Caco-2 (cell line): Measurements from ENCODE around the gene FBXO2. TPM values are rescaled to one million over a fixed set of nuclear protein-coding genes. Genes with fewer than 3 reads are reported as not detected.

Experiments used
- BruUV-seq: library from RNA; stranded (reverse); fragments of 400-500 nt; replicated peaks from 2 replicates; lab custom pipeline; 2021; lab: Mats Ljungman, UMichigan
- CTCF ChIA-PET: fragments of 300-600 bp; sonication (Branson Sonifier 250); formaldehyde crosslinking; loops from one replicate; lab custom pipeline; 2022; ENCODE audit warnings: antibody characterized with exemption; lab: Charles Lee
- POLR2A ChIA-PET: fragments of 300-600 bp; sonication (Branson Sonifier 250); formaldehyde crosslinking; loops from one replicate; lab custom pipeline; 2022; ENCODE audit warnings: antibody characterized with exemption; lab: Charles Lee
- DNase-seq, 2 experiments: peaks; one replicate each; pipeline versions ENCODE4 v3.0.0 to v3.0.0-alpha.2; 2020 to 2022
- H3K27me3 ChIP-seq: replicated peaks from 2 replicates; pipeline ENCODE4 v1.6.0; 2011; ENCODE audit warnings: low read length; ENCODE audit not compliant: control insufficient read depth, insufficient read depth
- H3K36me3 ChIP-seq: 2 replicates; pipeline ENCODE4 v1.5.1; 2011; ENCODE audit warnings: low read length; ENCODE audit not compliant: control insufficient read depth, insufficient read depth
- H3K4me1 ChIP-seq: fragments of 250-450 bp; sonication (Bioruptor Pico); 2 replicates; pipeline ENCODE4 v1.5.1; 2020; ENCODE audit warnings: mild to moderate bottlenecking
- H3K4me3 ChIP-seq: 2 replicates; pipeline ENCODE4 v1.5.1; 2011; ENCODE audit warnings: low read depth, mild to moderate bottlenecking, control low read depth, low read length
- H3K9me3 ChIP-seq: fragments of 250-450 bp; sonication (Bioruptor Pico); 2 replicates; pipeline ENCODE4 v1.5.1; 2020; ENCODE audit warnings: mild to moderate bottlenecking, moderate library complexity
- H3K27ac Mint-ChIP-seq: one replicate; pipeline ENCODE4 v1.8.0; 2022; ENCODE audit warnings: mixed read lengths; ENCODE audit not compliant: unreplicated experiment
- H3K27me3 Mint-ChIP-seq: one replicate; pipeline ENCODE4 v1.8.0; 2022; ENCODE audit warnings: mixed read lengths; ENCODE audit not compliant: insufficient read depth, unreplicated experiment
- H3K36me3 Mint-ChIP-seq: one replicate; pipeline ENCODE4 v1.8.0; 2022; ENCODE audit warnings: mild to moderate bottlenecking, mixed read lengths; ENCODE audit not compliant: insufficient read depth, unreplicated experiment
- H3K4me1 Mint-ChIP-seq: one replicate; pipeline ENCODE4 v1.8.0; 2022; ENCODE audit warnings: low read depth, mixed read lengths; ENCODE audit not compliant: unreplicated experiment
- H3K4me3 Mint-ChIP-seq: one replicate; pipeline ENCODE4 v1.8.0; 2022; ENCODE audit warnings: mild to moderate bottlenecking, moderate library complexity, mixed read lengths; ENCODE audit not compliant: unreplicated experiment
- H3K9me3 Mint-ChIP-seq: one replicate; pipeline ENCODE4 v1.8.0; 2022; ENCODE audit warnings: mixed read lengths; ENCODE audit not compliant: unreplicated experiment
- intact Hi-C: fragments of 100-400 bp; cut with micrococcal nuclease; formaldehyde crosslinking; loops from one replicate; pipeline ENCODE4 v1.10.0; 2022; ENCODE audit not compliant: unreplicated experiment
- total RNA-seq: library from RNA; stranded (reverse); gene quantifications from 2 replicates; pipeline ENCODE4 v1.2.3, GENCODE V29; 2022
- TF ChIP-seq, protein P1 (sequence below), 2 experiments: fragments of 200-600 bp in 1 of 2; IDR thresholded peaks; 1 replicate in 1 of 2; 2 replicates in 1 of 2; pipeline versions ENCODE4 v1.5.1 to v1.8.0; 2011 to 2022; ENCODE audit warnings: antibody characterized with exemption in 1 of 2, control low read depth in 1 of 2, inconsistent platforms in 1 of 2, low read depth in 1 of 2, low read length in 1 of 2, mild to moderate bottlenecking in 1 of 2, moderate library complexity in 1 of 2; ENCODE audit not compliant: insufficient read depth in 1 of 2, severe bottlenecking in 1 of 2, unreplicated experiment in 1 of 2

Gene FBXO2
- total RNA-seq, 1 experiment from 2014 or later = 78.5 TPM

DNA sequence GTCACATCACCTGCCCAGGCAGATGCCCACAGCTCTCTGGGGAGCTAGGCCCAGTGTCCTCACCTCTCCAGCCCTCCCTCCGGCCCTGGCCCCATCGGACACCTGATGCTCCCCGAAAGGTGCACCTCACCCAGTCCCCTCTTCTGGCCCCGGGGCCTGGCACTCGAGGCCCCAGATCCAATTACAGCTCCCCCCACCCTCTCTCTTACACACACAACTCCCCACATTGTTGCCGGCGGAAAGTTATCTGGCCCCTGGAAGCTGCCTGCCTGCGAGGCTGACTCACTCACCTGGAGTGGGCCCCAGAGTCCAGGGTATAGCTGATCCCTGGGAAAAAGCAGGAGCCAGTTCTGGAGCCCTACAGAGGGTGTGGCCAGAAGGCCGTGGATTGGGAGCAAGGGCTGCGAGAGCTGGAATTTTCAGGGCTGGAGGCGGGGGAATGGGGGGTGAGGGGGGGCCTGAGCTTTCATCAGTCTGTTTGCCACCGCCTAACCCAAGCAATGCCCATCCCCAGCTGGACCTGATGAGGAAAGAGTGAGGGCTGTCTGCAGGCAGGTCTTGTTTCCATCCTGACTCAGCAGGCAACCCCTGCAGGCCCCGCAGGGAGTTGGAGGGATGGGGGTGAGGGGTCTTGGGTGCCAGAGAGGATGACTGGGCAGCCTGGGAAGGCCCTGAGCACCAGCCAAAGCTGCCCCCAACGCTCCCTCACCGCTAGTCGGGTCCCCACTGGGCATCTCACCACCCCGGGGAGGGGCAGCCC, 948 bp downstream of the FBXO2 start:
- peak; percentile 76 to 88 for DNase-seq
- Histone ChIP-seq H3K4me1 (peaks cover 8% of the 10 kb centered on the region), H3K9me3 (no peaks in the 10 kb centered on the region), H3K4me3 (peak overlapping the region; percentile 91), H3K27me3 (no peaks in the 10 kb centered on the region), H3K36me3 (peaks cover 2% of the 10 kb centered on the region; the same call in 1 of the 2 replicates)
- Mint-ChIP-seq H3K27me3 (no peaks in the 10 kb centered on the region), H3K9me3 (no peaks in the 10 kb centered on the region), H3K4me1 (no peaks in the 10 kb centered on the region), H3K27ac (peak overlapping the region; percentile 82), H3K4me3 (peak overlapping the region; percentile 76), H3K36me3 (peaks cover 25% of the 10 kb centered on the region)
- ChIA-PET POLR2A (interaction anchor here (0.6 to 1.7 kb wide), 6 partner anchors 8 to 381 kb away, joined by 3 to 13 read pairs (median 4); no protein-coding TSS in a partner anchor), CTCF (interaction anchor here (0.5 to 1.8 kb wide), 11 partner anchors 11 to 856 kb away, joined by 3 to 9 read pairs (median 3); partner anchors contain the start of genes AGTRAP and FBXO6)
- intact Hi-C loops = loop anchor here (1.0 to 5.0 kb wide), 2 partner anchors 64 to 337 kb away; no protein-coding TSS in a partner anchor
- no TSS peak for BruUV-seq
- TF ChIP-seq, protein P1, sequence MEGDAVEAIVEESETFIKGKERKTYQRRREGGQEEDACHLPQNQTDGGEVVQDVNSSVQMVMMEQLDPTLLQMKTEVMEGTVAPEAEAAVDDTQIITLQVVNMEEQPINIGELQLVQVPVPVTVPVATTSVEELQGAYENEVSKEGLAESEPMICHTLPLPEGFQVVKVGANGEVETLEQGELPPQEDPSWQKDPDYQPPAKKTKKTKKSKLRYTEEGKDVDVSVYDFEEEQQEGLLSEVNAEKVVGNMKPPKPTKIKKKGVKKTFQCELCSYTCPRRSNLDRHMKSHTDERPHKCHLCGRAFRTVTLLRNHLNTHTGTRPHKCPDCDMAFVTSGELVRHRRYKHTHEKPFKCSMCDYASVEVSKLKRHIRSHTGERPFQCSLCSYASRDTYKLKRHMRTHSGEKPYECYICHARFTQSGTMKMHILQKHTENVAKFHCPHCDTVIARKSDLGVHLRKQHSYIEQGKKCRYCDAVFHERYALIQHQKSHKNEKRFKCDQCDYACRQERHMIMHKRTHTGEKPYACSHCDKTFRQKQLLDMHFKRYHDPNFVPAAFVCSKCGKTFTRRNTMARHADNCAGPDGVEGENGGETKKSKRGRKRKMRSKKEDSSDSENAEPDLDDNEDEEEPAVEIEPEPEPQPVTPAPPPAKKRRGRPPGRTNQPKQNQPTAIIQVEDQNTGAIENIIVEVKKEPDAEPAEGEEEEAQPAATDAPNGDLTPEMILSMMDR (IDR thresholded peaks at IDR 0.05; ENCODE audit: insufficient read depth in 1 of 2, low read depth in 1 of 2, low read length in 1 of 2, severe bottlenecking in 1 of 2, unreplicated experiment in 1 of 2) = no peak

GRCh38 chr1:11652203-11652780, 1.9 kb downstream of the FBXO2 start:
- no peak for DNase-seq
- ChIA-PET CTCF (interaction anchor here (0.9 to 1.2 kb wide), 2 partner anchors 10 to 615 kb away, joined by 3 read pairs; no protein-coding TSS in a partner anchor), POLR2A (interaction anchor here (0.6 to 1.7 kb wide), 2 partner anchors 65 to 85 kb away, joined by 3 to 13 read pairs; no protein-coding TSS in a partner anchor)
- Mint-ChIP-seq H3K27ac (peak overlapping the region; percentile 82), H3K4me1 (no peaks in the 10 kb centered on the region), H3K27me3 (no peaks in the 10 kb centered on the region), H3K36me3 (peaks cover 25% of the 10 kb centered on the region), H3K9me3 (no peaks in the 10 kb centered on the region), H3K4me3 (peak overlapping the region; percentile 76)
- no peaks in the 10 kb centered on the region for H3K9me3 ChIP-seq
- intact Hi-C loops = loop anchor here (5.0 kb wide), 1 partner anchor 65 kb away; no protein-coding TSS in a partner anchor
- peak overlapping the region; percentile 20 for H3K4me3 ChIP-seq
- H3K4me1 ChIP-seq = peaks cover 8% of the 10 kb centered on the region
- H3K27me3 ChIP-seq = no peaks in the 10 kb centered on the region
- BruUV-seq = no TSS peak
- peaks cover 2% of the 10 kb centered on the region; the same call in 1 of the 2 replicates for H3K36me3 ChIP-seq
- TF ChIP-seq, protein P1 (IDR thresholded peaks at IDR 0.05; ENCODE audit: insufficient read depth in 1 of 2, low read depth in 1 of 2, low read length in 1 of 2, severe bottlenecking in 1 of 2, unreplicated experiment in 1 of 2) = no peak

DNA sequence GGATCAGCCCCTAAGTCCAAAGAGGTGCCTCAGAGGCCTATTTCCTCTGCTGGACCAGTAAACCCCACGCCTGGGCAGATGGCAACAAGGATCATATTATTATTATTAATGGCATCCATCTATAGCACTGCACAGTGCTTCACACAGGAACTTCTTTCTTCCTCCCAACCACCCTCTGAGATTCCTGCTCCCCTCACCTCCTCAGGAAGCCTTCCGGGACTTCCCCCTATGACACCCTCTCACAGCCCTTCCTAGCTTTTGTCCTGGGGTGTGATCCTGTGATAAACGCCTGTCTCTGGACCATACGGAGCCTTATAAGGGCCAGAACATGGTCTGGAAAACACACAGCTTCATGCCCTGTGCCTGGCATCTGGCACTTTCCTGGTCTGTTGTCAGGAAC, 3.2 kb downstream of the FBXO2 start:
- DNase-seq = no peak
- ChIA-PET CTCF (no interaction called here), POLR2A (no interaction called here)
- Mint-ChIP-seq H3K4me1 (no peaks in the 10 kb centered on the region), H3K27ac (no peak overlapping the region), H3K9me3 (no peaks in the 10 kb centered on the region), H3K36me3 (peaks cover 25% of the 10 kb centered on the region), H3K27me3 (no peaks in the 10 kb centered on the region), H3K4me3 (no peak overlapping the region)
- no peak overlapping the region for H3K4me3 ChIP-seq
- peaks cover 8% of the 10 kb centered on the region for H3K4me1 ChIP-seq
- intact Hi-C loops = loop anchor here (5.0 kb wide), 1 partner anchor 66 kb away; no protein-coding TSS in a partner anchor
- BruUV-seq = no TSS peak
- TF ChIP-seq, protein P1 (IDR thresholded peaks at IDR 0.05; ENCODE audit: insufficient read depth in 1 of 2, low read depth in 1 of 2, low read length in 1 of 2, severe bottlenecking in 1 of 2, unreplicated experiment in 1 of 2) = no peak
- H3K27me3 ChIP-seq = no peaks in the 10 kb centered on the region
- H3K9me3 ChIP-seq = no peaks in the 10 kb centered on the region
- H3K36me3 ChIP-seq = no peaks in the 10 kb centered on the region; the same call in 1 of the 2 replicates
